Small intestine (tissue), 16 donors: ENCODE measurements around the gene EFTUD2. TPM values are rescaled to one million over a fixed set of nuclear protein-coding genes. Genes with fewer than 3 reads are reported as not detected.
"Not testable (repeated sequence)": the region's sequence is repeated elsewhere in the genome, so short reads cannot be mapped to it uniquely, and the experiment has no call there.

Experiments
- DNase-seq, 2 donors: peaks; one replicate each; pipeline versions ENCODE4 v3.0.0 to v3.0.0-alpha.2; 2013
- FAIRE-seq: peaks from 2 replicates; lab custom pipeline; 2012; peaks lifted over from hg19 to GRCh38; lab: Jason Lieb, UNC
- H3K27ac ChIP-seq, 3 donors: one replicate each; pipeline ENCODE4 v1.5.1; 2013; ENCODE audit warnings: low read length in 2 of 3, mild to moderate bottlenecking in 2 of 3, control low read depth in 1 of 3, inconsistent platforms in 1 of 3, low read depth in 1 of 3, moderate library complexity in 1 of 3
- H3K27me3 ChIP-seq, 3 donors: one replicate each; pipeline ENCODE4 v1.6.1; 2013; ENCODE audit warnings: low read length in 3 of 3, inconsistent platforms in 1 of 3; ENCODE audit not compliant: control insufficient read depth in 3 of 3, insufficient read depth in 3 of 3
- H3K36me3 ChIP-seq, 3 donors: one replicate each; pipeline ENCODE4 v1.6.1; 2013; ENCODE audit warnings: low read length in 3 of 3, inconsistent platforms in 1 of 3, low read depth in 1 of 3, mild to moderate bottlenecking in 1 of 3, moderate library complexity in 1 of 3; ENCODE audit not compliant: control insufficient read depth in 3 of 3, insufficient read depth in 2 of 3
- H3K4me1 ChIP-seq, 3 donors: one replicate each; pipeline ENCODE4 v1.6.1; 2013; ENCODE audit warnings: low read length in 2 of 3, inconsistent platforms in 1 of 3, low read depth in 1 of 3, mild to moderate bottlenecking in 1 of 3, moderate library complexity in 1 of 3; ENCODE audit not compliant: control insufficient read depth in 3 of 3, insufficient read depth in 2 of 3
- H3K4me3 ChIP-seq, 3 donors: one replicate each; pipeline ENCODE4 v1.5.1; 2013; ENCODE audit warnings: low read length in 3 of 3, control low read depth in 1 of 3, inconsistent platforms in 1 of 3, low read depth in 1 of 3, mild to moderate bottlenecking in 1 of 3, moderate library complexity in 1 of 3
- H3K9me3 ChIP-seq, 2 donors: one replicate each; pipeline ENCODE4 v1.6.1; 2013; ENCODE audit warnings: low read depth in 1 of 2, low read length in 1 of 2; ENCODE audit not compliant: control insufficient read depth in 2 of 2, insufficient read depth in 1 of 2
- WGBS, 3 donors: extraction: QIAGEN DNeasy Blood & Tissue Kit; methylation state at CpG; one replicate each; pipeline ENCODE4 v1.1.7; 2013; 5-methylcytosine and 5-hydroxymethylcytosine counted together
- long read RNA-seq, 10 donors: transcript quantifications; one replicate each; lab custom pipeline, GENCODE V29; 2026
- polyA plus RNA-seq, 4 donors: library from polyadenylated mRNA; stranded (reverse) in 3 of 4; unstranded in 1 of 4; fragments of 200-250 nt in 3 of 4; fragments of 120-200 nt in 1 of 4; gene quantifications; one replicate each; pipeline versions ENCODE4 v1.2.1 to v1.2.3, GENCODE V29; 2013
- donor health status: healthy with polysubstance abuse.
- donor health status: control.
- donor health status: control.
- donor health status: Bipolar disorder and iron deficiency.
- donor health status: healthy.

Gene EFTUD2
- polyA plus RNA-seq = 10 to 100 TPM; 19.9 to 71.2 (median 33.8) TPM
- long read RNA-seq, donor 1 = 0 reads
- long read RNA-seq, donor 2, full-length matches to known transcripts = 3 of 3 reads
- long read RNA-seq, donor 2, partial matches to known transcripts = 0 of 3 reads
- long read RNA-seq, donor 2, other reads (novel, unspliced or antisense) = 0 of 3 reads
- long read RNA-seq, donor 3, partial matches to known transcripts = 0 of 2 reads
- long read RNA-seq, donor 3, other reads (novel, unspliced or antisense) = 0 of 2 reads
- long read RNA-seq, donor 4 = 0 reads
- long read RNA-seq, donor 5 = 0 reads
- long read RNA-seq, donor 6, full-length matches to known transcripts = 5 of 5 reads
- long read RNA-seq, donor 6, partial matches to known transcripts = 0 of 5 reads
- long read RNA-seq, donor 6, other reads (novel, unspliced or antisense) = 0 of 5 reads
- long read RNA-seq, donor 7, full-length matches to known transcripts = 2 of 26 reads
- long read RNA-seq, donor 7, partial matches to known transcripts = 24 of 26 reads
- long read RNA-seq, donor 7, other reads (novel, unspliced or antisense) = 0 of 26 reads
- long read RNA-seq, donor 8 = 0 reads
- long read RNA-seq, donor 9 = 0 reads
- long read RNA-seq, donor 10, full-length matches to known transcripts = 5 of 5 reads
- long read RNA-seq, donor 10, partial matches to known transcripts = 0 of 5 reads
- long read RNA-seq, donor 10, other reads (novel, unspliced or antisense) = 0 of 5 reads

- 0% methylated on average over 47 to 54 of the region's 54 CpGs for WGBS, 3 donors
- FAIRE-seq (no peak), DNase-seq (peak; percentile 85 to 95)
- Histone ChIP-seq H3K9me3 (no peaks in the 10 kb centered on the region), H3K4me1 (peaks cover 0 to 18% (median 0%) of the 10 kb centered on the region in 3 donors), H3K4me3 (peak within 1 kb of the TSS; percentile 65 to 80 (median 75)), H3K27me3 (no peaks in the 10 kb centered on the region), H3K27ac (peak within 1 kb of the TSS; percentile 80 to 99 (median 84)), H3K36me3 (peaks cover 0 to 16% (median 2%) of the 10 kb centered on the region in 3 donors)
Observed at GRCh38 chr17:44899074-44899782, at the start of gene EFTUD2. Gene EFTUD2 (minus strand): TSS chr17:44899445. CDS start chr17:44894521, 4,924 bp downstream.

- Histone ChIP-seq H3K4me1 (peaks cover 0 to 6% (median 0%) of the 10 kb centered on the region in 3 donors), H3K27ac (peak overlapping the region in 2 of 3 donors; percentile 49 to 90), H3K36me3 (peaks cover 0 to 2% (median 0%) of the 10 kb centered on the region in 3 donors), H3K27me3 (peaks cover 0 to 4% (median 0%) of the 10 kb centered on the region in 3 donors), H3K4me3 (peak overlapping the region; percentile 54 to 78 (median 78)), H3K9me3 (peaks cover 0 to 4% of the 10 kb centered on the region in 2 donors)
- WGBS, 3 donors = 58 to 63% (median 60%) methylated on average over 7 of the region's 7 CpGs
- FAIRE-seq (no peak), DNase-seq (no peak)
Observed at GRCh38 chr17:44948315-44948795, 49.1 kb upstream of the EFTUD2 start.

- Histone ChIP-seq H3K36me3 (peaks cover 0 to 4% (median 0%) of the 10 kb centered on the region in 3 donors), H3K4me3 (peak within 1 kb of the TSS; percentile 76 to 78 (median 78)), H3K4me1 (peaks cover 0 to 6% (median 0%) of the 10 kb centered on the region in 3 donors), H3K27ac (peak within 1 kb of the TSS in 2 of 3 donors; percentile 49 to 90), H3K9me3 (peaks cover 0 to 4% of the 10 kb centered on the region in 2 donors), H3K27me3 (peaks cover 0 to under 1% (median 0%) of the 10 kb centered on the region in 3 donors)
- DNase-seq (peak; percentile 94 to 96), FAIRE-seq (no peak)
- WGBS, 3 donors = 2 to 3% (median 3%) methylated on average over 62 of the region's 62 CpGs
Observed at GRCh38 chr17:44947461-44948314, 48.4 kb upstream of the EFTUD2 start, which contains the start of gene KIF18B. Gene KIF18B (minus strand): TSS chr17:44947773. CDS start chr17:44936344, 11,429 bp downstream.

GRCh38 chr17:44945652-44946051 is 46.4 kb upstream of the EFTUD2 start:
- H3K36me3 ChIP-seq = peaks cover 0 to 13% (median 0%) of the 10 kb centered on the region in 3 donors
- not testable (repeated sequence) for DNase-seq, H3K9me3 ChIP-seq, H3K27me3 ChIP-seq, H3K27ac ChIP-seq, H3K4me3 ChIP-seq, FAIRE-seq, H3K4me1 ChIP-seq
- WGBS, 3 donors = 87 to 96% (median 93%) methylated on average over 9 to 10 of the region's 10 CpGs

- 88 to 94% (median 89%) methylated on average over 4 of the region's 4 CpGs for WGBS, 3 donors
- Histone ChIP-seq H3K27me3 (no peaks in the 10 kb centered on the region), H3K36me3 (peaks cover 0 to 15% (median 0%) of the 10 kb centered on the region in 3 donors), H3K4me1 (peaks cover 0 to 2% (median 0%) of the 10 kb centered on the region in 3 donors), H3K4me3 (no peak overlapping the region), H3K9me3 (peaks cover 0 to 6% of the 10 kb centered on the region in 2 donors), H3K27ac (no peak overlapping the region)
- FAIRE-seq = no peak
- DNase-seq = no peak
Observed at GRCh38 chr17:44942456-44942855, 43.2 kb upstream of the EFTUD2 start.

- no peak for DNase-seq
- Histone ChIP-seq H3K4me3 (no peak overlapping the region), H3K27me3 (no peaks in the 10 kb centered on the region), H3K36me3 (peaks cover 0 to 15% (median 0%) of the 10 kb centered on the region in 3 donors), H3K4me1 (no peaks in the 10 kb centered on the region), H3K9me3 (peaks cover 0 to 6% of the 10 kb centered on the region in 2 donors), H3K27ac (no peak overlapping the region)
- FAIRE-seq = no peak
- 81 to 87% (median 86%) methylated on average over 9 of the region's 9 CpGs for WGBS, 3 donors
Observed at GRCh38 chr17:44941712-44942331, 42.6 kb upstream of the EFTUD2 start.

GRCh38 chr17:44940768-44941167 is 41.5 kb upstream of the EFTUD2 start:
- Histone ChIP-seq H3K36me3 (peaks cover 0 to 19% (median 0%) of the 10 kb centered on the region in 3 donors), H3K4me1 (no peaks in the 10 kb centered on the region), H3K4me3 (no peak overlapping the region), H3K27ac (no peak overlapping the region), H3K9me3 (peaks cover 0 to 6% of the 10 kb centered on the region in 2 donors), H3K27me3 (no peaks in the 10 kb centered on the region)
- DNase-seq (no peak), FAIRE-seq (no peak)
- WGBS, 3 donors = 78 to 100% (median 83%) methylated on average over 1 of the region's 1 CpG
